B cell (primary cell): Measurements from ENCODE around the gene TRPM1. TPM values are rescaled to one million over a fixed set of nuclear protein-coding genes. Genes with fewer than 3 reads are reported as not detected.

Experiments used
- ATAC-seq: fragments of 200-7000 bp; cut with Tn5 transposase; one replicate; pipeline ENCODE4 v1.10.0; 2021; ENCODE audit warnings: low read depth, mild to moderate bottlenecking, moderate number of reproducible peaks, moderate library complexity
- CTCF ChIA-PET: fragments of 350-600 bp; sonication (Branson Sonifier 250); formaldehyde crosslinking; loops from one replicate; lab custom pipeline; 2021; ENCODE audit warnings: antibody characterized with exemption, inconsistent platforms; lab: Charles Lee
- POLR2A ChIA-PET: fragments of 350-600 bp; sonication (Branson Sonifier 250); formaldehyde crosslinking; loops from one replicate; lab custom pipeline; 2021; ENCODE audit warnings: antibody characterized with exemption; lab: Charles Lee
- DNase-seq: peaks from one replicate; pipeline ENCODE4 v3.0.0; 2013
- H2AFZ ChIP-seq: 2 replicates; pipeline ENCODE4 v1.6.1; 2012; ENCODE audit warnings: mild to moderate bottlenecking, low read depth, low read length; ENCODE audit not compliant: insufficient read depth, poor library complexity, severe bottlenecking
- H3K27ac ChIP-seq, 2 donors: 1 replicate in 1 of 2; 2 replicates in 1 of 2; pipeline ENCODE4 v1.5.1; 2012 to 2013; ENCODE audit warnings: low read length in 2 of 2, mild to moderate bottlenecking in 2 of 2, moderate library complexity in 1 of 2
- H3K27me3 ChIP-seq, 4 experiments: fragments of 200-600 bp in 1 of 4; sonication (generic) in 1 of 4; replicated peaks in 1 of 4; 1 replicate in 2 of 4; 2 replicates in 2 of 4; pipeline versions ENCODE4 v1.6.1 to v1.7.0; 2013 to 2016; ENCODE audit warnings: low read length in 3 of 4, mild to moderate bottlenecking in 2 of 4, mixed read lengths in 1 of 4, moderate library complexity in 1 of 4; ENCODE audit not compliant: insufficient read depth in 4 of 4, control insufficient read depth in 3 of 4; ENCODE audit errors: control extremely low read depth in 1 of 4
- H3K36me3 ChIP-seq, 2 experiments: replicated peaks in 1 of 2; 1 replicate in 1 of 2; 2 replicates in 1 of 2; pipeline versions ENCODE4 v1.6.1 to v1.7.1; 2013; ENCODE audit warnings: low read length in 1 of 2; ENCODE audit not compliant: insufficient read depth in 2 of 2, control insufficient read depth in 1 of 2; ENCODE audit errors: control extremely low read depth in 1 of 2, extremely low read depth in 1 of 2
- H3K4me1 ChIP-seq, 2 donors: fragments of 200-600 bp in 1 of 2; sonication (generic) in 1 of 2; 1 replicate in 1 of 2; 2 replicates in 1 of 2; pipeline versions ENCODE4 v1.5.1 to v1.6.1; 2013 to 2017; ENCODE audit warnings: low read length in 2 of 2; ENCODE audit not compliant: control insufficient read depth in 2 of 2, insufficient read depth in 2 of 2
- H3K4me2 ChIP-seq: replicated peaks from 2 replicates; pipeline ENCODE3; 2012; ENCODE audit warnings: mild to moderate bottlenecking, low read depth, low read length; ENCODE audit not compliant: poor library complexity, severe bottlenecking
- H3K4me3 ChIP-seq, 5 experiments: fragments of 200-600 bp in 1 of 5; sonication (generic) in 1 of 5; 1 replicate in 3 of 5; 2 replicates in 2 of 5; pipeline versions ENCODE4 v1.5.1 to v1.7.0; 2011 to 2016; ENCODE audit warnings: low read length in 4 of 5, mild to moderate bottlenecking in 4 of 5, low read depth in 2 of 5, control low read depth in 1 of 5, moderate library complexity in 1 of 5; ENCODE audit not compliant: insufficient read depth in 1 of 5; ENCODE audit errors: control extremely low read depth in 1 of 5, extremely low read depth in 1 of 5
- H3K79me2 ChIP-seq: fragments of 200-600 bp; sonication (generic); one replicate; pipeline ENCODE4 v1.6.0; 2016; ENCODE audit warnings: low read length; ENCODE audit not compliant: control insufficient read depth, insufficient read depth
- H3K9ac ChIP-seq: fragments of 200-600 bp; sonication (generic); 2 replicates; pipeline ENCODE4 v1.6.1; 2017; ENCODE audit warnings: mild to moderate bottlenecking, low read length, moderate library complexity
- H3K9me3 ChIP-seq, 3 donors: one replicate each; pipeline versions ENCODE4 v1.6.1 to v1.7.1; 2013; ENCODE audit warnings: low read length in 2 of 3; ENCODE audit not compliant: control insufficient read depth in 2 of 3, insufficient read depth in 1 of 3; ENCODE audit errors: control extremely low read depth in 1 of 3
- H4K20me1 ChIP-seq: 2 replicates; pipeline ENCODE4 v1.6.0; 2012; ENCODE audit warnings: mild to moderate bottlenecking, low read length; ENCODE audit not compliant: insufficient read depth, control insufficient read depth, poor library complexity, severe bottlenecking
- H3K27ac Mint-ChIP-seq: one replicate; pipeline ENCODE4 v1.8.0; 2021; ENCODE audit warnings: mixed read lengths
- H3K27me3 Mint-ChIP-seq: one replicate; pipeline ENCODE4 v1.8.0; 2021; ENCODE audit warnings: mixed read lengths
- H3K4me1 Mint-ChIP-seq: one replicate; pipeline ENCODE4 v1.8.0; 2021; ENCODE audit warnings: mixed read lengths
- H3K4me3 Mint-ChIP-seq: one replicate; pipeline ENCODE4 v1.8.0; 2021; ENCODE audit warnings: mixed read lengths
- H3K9me3 Mint-ChIP-seq: one replicate; pipeline ENCODE4 v1.8.0; 2022; ENCODE audit warnings: mixed read lengths; ENCODE audit not compliant: insufficient read depth
- CTCF ChIP-seq: fragments of 200-600 bp; IDR thresholded peaks from one replicate; pipeline ENCODE4 v1.8.0; 2022; ENCODE audit warnings: antibody characterized with exemption, mild to moderate bottlenecking
- EZH2 ChIP-seq: IDR thresholded peaks from 2 replicates; pipeline ENCODE4 v1.6.1; 2012; ENCODE audit warnings: borderline replicate concordance, low read depth, mild to moderate bottlenecking, moderate library complexity, low read length; ENCODE audit not compliant: insufficient read depth, poor library complexity, severe bottlenecking
- WGBS: methylation state at CpG from one replicate; pipeline ENCODE4 v1.1.5; 2013; ENCODE audit warnings: missing lambda C conversion rate; ENCODE audit not compliant: insufficient coverage; 5-methylcytosine and 5-hydroxymethylcytosine counted together
- intact Hi-C: fragments of 100-400 bp; cut with micrococcal nuclease; formaldehyde crosslinking; loops from one replicate; pipeline ENCODE4 v1.10.0; 2022
- polyA plus RNA-seq: library from polyadenylated mRNA; depleted of rRNA; stranded (reverse); fragments of >200 nt; gene quantifications from 2 replicates; pipeline ENCODE4 v1.2.3, GENCODE V29; 2012
- small RNA-seq: library from RNA; depleted of rRNA; stranded (forward); fragments of <200 nt; gene quantifications from one replicate; pipeline ENCODE3, GENCODE V24; 2012; ENCODE audit warnings: low replicate concordance, low read depth; ENCODE audit not compliant: insufficient read length
- total RNA-seq, 2 donors: library from RNA; stranded (reverse); fragments of 120-200 nt in 1 of 2; gene quantifications; 1 replicate in 1 of 2; 2 replicates in 1 of 2; pipeline versions ENCODE4 v1.2.3 to v1.2.4, GENCODE V29; 2013 to 2022

TRPM1 gene
- total and polyA plus RNA-seq, 2 donors (not counting 1 experiment from before 2014, with no cell fraction given): 0.07 TPM; not detected in 1

- Histone ChIP-seq H4K20me1 (peaks cover 37% of the 10 kb centered on the region), H3K27me3 (no peaks in the 10 kb centered on the region), H3K4me3 (no peak overlapping the region), H3K36me3 (peaks cover 8 to 91% of the 10 kb centered on the region in 2 experiments), H3K9ac (no peak overlapping the region), H3K27ac (no peak overlapping the region), H3K4me1 (no peaks in the 10 kb centered on the region), H2AFZ (no peak overlapping the region), H3K79me2 (no peaks in the 10 kb centered on the region), H3K4me2 (no peak overlapping the region), H3K9me3 (no peaks in the 10 kb centered on the region)
- DNase-seq (no peak), ATAC-seq (no peak)
- CTCF ChIA-PET: interaction anchor here (1.3 to 1.9 kb wide), 2 partner anchors 16 to 176 kb away, joined by 4 to 6 read pairs; no protein-coding TSS in a partner anchor
- H3K4me1 Mint-ChIP-seq: no peaks in the 10 kb centered on the region
- TF ChIP-seq CTCF (no peak), EZH2 (no peak)
- intact Hi-C loops: no loop called here
- POLR2A ChIA-PET: no interaction called here
- H3K27ac Mint-ChIP-seq: no peak overlapping the region
- no peaks in the 10 kb centered on the region for H3K27me3 Mint-ChIP-seq
- WGBS: 96% methylated on average over 5 of the region's 7 CpGs
- no peak overlapping the region for H3K4me3 Mint-ChIP-seq
- no peaks in the 10 kb centered on the region for H3K9me3 Mint-ChIP-seq
These were observed 148.3 kb downstream of the TRPM1 start for GRCh38 chr15:30953183-30953582.

Small RNAs within 50 kb of the gene (small RNA-seq; reads per million reads assigned to genes)
- not detected for gene MIR211
- not detected for gene RNU6-466P

Other genes with a start within 250 kb of the TRPM1 start
- gene FAN1, start 197.8 kb downstream of the TRPM1 start, total RNA-seq: 20.5 and 21.3 TPM in 2 replicates
- 10.6 and 14.6 TPM in 2 replicates for gene FAN1, start 197.8 kb downstream of the TRPM1 start, polyA plus RNA-seq
- 50.2 and 53.2 TPM in 2 replicates for gene MTMR10, start 110.1 kb downstream of the TRPM1 start, total RNA-seq
- gene MTMR10, start 110.1 kb downstream of the TRPM1 start, polyA plus RNA-seq: 27.9 and 42.8 TPM in 2 replicates
- gene KLF13, start 225.1 kb upstream of the TRPM1 start, total RNA-seq: 140 and 147 TPM in 2 replicates
- gene KLF13, start 225.1 kb upstream of the TRPM1 start, polyA plus RNA-seq: 65.5 and 117 TPM in 2 replicates